ENCODE measurements around the gene ITGA8.
"Not testable (repeated sequence)": the region's sequence is repeated elsewhere in the genome, so short reads cannot be mapped to it uniquely, and the experiment has no call there.

The ITGA8 gene

DNA sequence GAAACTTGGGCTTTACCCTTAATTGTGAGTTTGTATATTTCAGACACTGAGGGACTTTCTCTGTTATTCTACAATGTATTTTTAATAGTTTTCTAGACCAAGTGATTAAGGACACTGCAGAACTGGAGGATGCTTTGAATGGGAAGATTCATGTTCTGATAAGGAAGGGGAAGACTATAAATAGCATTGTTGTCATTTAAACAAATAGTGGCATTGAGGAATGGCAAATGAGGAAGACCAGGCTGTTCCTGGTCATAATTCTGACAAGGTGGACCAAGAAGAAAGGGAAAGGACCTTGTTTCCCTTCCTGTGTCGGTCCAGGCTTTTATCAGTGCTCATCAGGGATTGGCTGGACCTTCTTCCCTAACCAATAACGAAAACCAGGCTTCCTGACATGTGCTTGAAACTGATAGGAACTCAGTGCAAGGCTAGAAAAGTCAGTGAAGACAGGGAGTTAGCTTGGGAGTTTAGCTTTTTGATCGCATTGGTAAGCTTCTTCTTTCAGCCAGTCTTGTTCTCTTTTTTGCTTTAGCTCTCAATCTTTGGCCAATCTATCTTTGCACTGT, 116.2 kb downstream of the ITGA8 start:
- DNase-seq: no peak

DNA sequence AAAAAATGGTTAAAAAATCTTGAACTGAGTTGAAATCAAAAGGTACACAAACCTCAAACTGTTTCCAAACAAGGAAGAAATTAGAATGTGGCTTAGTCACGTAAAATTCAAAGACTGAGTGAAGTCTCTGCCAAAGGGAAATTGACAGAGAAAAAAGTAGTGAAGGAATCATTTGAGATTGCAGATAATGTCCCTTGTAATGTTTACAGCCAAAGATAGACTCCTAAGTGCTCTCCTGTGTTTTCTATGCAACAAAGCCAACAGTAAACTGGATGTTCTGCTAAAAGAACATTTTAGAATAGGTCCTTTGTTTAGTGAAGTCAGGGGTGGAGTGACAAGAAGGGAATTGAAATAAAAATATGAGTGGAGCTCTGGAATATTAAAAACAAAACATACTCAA, 117.9 kb downstream of the ITGA8 start:
- no peak for DNase-seq

DNA sequence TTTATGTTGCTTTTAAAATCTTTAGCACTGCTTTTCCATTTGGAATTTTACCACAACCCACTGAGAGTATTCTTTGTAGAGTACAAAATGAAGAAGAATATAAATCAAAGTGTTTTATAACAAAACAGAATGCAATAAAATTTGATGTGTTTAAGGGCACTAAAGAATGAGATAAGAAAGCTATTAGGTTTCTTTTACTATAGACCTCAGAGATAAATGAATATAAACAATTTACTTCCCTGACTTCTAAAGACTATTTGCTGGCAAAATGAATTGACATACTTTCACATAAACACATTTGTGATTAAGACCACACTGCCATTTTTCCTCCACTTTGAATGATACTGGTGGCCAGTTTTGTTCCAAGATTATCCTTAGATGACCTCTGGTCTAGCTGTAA, 124.5 kb downstream of the ITGA8 start:
- no peak for DNase-seq

DNA sequence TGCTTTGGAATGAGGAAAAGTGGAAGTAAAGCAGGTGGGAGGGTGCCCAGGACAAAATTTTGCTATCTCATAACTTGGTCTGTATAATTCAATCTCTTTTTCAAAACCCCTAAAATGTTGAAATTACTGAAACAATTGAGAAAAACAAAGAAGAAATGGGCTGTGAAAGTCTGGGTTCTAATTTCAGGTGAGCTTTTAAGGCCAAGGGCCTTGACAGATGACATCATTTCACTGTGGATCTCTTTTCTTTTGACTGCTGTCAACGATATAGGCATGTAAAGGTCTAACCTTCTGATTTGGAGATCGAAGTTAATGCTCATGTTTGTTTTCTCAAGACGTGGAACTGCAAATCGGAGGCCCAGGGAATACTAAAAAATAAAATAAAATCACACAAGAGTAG, 127.8 kb downstream of the ITGA8 start:
- no peak for DNase-seq

DNA sequence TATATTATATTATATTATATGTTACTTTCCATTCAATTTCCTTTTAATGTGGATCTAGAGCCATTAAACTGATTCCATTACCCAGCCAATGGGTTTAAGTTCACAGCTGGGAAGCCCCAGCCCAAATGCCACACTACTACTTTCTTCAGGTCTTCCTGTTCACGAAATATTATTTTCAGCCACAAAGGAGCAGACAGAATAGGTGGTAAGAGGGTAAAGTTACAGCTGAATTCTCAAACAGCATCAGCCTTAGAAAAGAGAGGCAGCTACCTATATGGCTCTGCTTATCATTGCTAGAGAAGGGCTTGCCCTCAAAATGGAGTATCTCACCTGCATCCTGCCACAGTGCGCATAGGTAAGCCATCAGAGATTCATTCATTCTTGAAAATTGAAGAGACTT, 128.3 kb downstream of the ITGA8 start:
- DNase-seq: no peak

DNA sequence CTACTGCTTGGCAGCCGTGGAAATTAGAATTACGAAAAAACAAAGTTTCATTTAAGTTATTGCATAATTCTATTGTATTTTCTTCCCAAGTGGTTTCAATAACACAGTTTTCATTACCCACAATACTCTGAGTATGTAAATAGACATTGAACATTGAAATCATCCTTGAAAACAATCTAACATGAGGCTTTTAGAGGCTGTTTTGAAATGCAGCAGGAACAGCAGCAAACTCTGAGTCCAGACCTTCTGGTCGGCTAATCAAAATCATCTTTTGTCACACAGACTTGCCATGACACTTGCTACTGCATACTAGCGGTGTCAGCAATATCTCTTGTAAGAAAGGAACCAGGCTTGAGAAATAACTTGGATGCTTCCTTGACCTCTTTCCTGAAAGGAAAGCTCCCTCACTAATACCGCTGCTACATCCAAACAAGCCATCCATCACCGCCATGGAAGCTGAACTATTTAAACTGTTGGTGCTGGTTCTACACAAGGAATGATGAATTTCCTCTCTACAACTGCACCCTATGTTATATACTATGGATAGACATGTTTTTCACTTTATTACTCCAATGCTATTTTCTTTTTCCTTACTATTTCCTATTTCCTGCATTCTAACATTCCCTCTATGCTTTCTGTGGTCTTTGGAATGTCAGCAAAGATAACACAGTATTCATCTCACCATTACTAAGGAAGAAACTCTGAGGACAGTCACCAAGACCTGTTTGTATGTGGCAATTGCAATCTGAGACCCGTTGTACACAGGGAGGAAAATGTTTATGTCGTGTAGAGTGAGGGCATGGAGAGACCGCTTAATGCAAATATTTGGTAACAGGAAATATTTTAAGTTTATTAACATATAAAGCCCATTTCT, 130.8 kb downstream of the ITGA8 start:
- DNase-seq: no peak

DNA sequence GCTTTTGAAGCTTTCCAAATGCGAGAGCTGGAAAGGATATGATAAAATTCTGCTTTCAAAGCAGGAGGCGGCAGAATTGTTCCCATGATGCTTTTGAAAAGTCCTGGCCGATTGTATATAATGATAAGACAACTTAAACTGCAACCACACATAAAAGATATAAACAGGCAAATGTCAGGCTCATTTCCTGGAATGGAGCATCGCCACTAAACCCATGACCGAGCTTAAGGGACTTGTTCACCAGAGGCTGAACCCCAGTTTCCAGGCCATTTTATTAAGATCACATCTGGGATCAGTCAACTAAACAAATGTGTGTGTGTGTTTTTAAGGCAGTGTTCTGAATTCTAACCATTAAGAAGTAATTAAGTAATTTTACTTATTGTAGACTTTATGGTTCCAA, 131.6 kb downstream of the ITGA8 start:
- DNase-seq: no peak

DNA sequence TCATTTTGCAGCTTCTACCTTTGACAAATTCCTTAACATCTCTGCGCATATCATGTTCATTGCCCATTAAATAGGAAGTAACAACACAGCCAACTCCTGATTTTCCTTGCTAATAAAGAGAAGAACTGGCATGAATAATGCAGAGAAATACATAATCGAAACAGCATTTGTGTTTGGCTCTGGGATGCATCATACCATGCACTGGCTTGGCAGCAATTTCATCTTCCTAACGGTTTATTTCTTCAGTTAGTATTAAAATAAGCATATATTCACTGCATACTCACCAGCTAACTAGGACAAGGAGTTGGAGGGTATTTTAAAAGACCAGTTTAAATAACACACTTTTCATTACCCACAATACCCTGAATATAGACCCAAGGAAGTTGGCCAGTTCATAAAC, 132.5 kb downstream of the ITGA8 start:
- DNase-seq: no peak

DNA sequence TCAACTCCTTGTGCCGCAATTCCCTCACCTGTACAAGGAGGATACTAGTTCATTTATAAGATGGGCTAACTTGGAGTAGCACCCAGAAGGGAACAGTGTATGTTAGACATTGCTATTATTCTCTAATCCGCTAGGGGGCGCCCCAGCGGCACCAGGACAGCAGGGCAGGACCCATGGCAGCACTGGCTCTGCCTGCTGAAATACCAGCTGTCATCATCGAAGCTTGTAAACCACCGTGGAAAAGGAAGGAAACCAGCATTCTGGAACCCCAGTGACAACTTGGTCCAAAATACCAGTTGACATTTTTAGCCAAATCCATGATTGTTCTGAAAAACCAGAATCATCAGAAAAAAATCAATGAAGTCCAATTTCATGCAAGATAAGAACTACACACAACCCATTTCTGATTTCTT, 134.4 kb downstream of the ITGA8 start:
- no peak for DNase-seq

DNA sequence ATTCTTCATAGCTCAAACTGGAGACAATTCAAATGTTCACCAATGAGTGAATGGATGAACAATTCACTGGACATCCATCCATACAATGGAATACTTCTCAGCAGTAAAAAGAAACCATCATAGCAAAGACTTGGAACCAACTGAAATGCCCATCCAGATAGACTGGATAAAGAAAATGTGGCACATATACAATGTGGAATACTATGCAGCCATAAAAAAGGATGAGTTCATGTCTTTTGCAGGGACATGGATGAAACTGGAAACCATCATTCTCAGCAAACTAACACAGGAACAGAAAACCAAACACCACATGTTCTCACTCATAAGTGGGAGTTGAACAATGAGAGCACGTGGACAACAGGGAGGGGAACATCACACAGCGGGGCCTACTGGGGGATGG, 136.8 kb downstream of the ITGA8 start:
- DNase-seq: not testable (repeated sequence)

DNA sequence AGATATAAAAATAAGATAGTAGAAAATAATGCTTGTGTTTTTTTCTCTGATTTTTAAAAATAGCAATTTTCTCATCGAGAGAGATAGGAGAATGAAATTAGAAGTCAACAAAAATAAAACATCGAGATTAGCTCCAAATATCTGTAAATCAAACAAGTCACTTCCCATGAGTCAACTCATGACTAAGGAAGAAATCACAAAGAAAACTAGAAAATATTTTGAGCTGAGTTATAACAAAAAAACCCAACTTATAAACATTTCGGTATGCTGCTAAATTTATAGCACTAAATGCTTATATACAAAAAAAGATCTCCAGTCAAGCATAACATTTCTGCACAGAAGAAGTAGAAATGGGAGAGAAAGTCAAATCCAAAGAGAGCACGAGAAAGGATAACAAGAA, 140.1 kb downstream of the ITGA8 start:
- no peak for DNase-seq

DNA sequence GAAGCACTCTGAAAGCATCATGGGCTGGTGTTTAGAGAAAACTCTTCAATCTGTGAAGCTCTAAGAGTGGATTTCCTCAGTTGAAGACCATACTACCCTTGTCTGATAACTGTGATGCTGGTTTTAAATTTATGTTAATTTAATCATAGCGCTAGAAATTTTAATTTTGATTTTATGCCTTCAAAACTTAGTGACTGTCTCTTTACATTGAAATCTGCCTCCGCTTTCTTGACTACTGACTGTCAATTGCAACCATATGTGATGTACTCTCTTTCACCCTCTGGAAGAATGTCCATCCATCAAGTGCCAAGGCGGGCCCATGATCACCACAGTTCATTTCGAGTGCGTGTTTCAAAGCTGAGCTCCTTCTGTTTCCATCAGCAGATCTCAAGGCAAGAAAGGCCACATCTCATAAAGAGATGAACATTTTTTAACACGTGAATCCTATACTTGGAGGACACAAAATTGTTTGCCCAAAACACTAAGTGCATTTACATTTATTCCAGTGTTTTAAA, 147.1 kb downstream of the ITGA8 start:
- DNase-seq: no peak

DNA sequence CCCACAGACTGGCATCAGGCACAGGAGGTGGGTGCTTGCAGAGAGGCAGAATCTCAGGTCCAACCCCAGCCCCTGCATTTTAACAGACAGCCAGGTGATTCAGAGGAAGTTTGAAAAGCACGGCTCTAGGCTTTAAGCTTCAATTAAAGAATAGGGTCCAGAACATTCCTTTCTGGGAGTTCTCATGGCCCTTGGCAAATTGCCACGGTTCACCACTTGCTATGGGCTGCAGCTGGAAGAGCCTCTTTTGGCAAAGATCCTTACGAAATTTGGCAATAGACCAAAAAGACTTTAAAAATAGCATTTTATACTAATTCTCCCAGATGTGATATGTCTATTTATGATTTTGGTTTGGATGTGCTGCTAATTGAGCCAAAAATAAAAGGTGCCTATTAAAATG, 148.1 kb downstream of the ITGA8 start:
- DNase-seq: no peak

DNA sequence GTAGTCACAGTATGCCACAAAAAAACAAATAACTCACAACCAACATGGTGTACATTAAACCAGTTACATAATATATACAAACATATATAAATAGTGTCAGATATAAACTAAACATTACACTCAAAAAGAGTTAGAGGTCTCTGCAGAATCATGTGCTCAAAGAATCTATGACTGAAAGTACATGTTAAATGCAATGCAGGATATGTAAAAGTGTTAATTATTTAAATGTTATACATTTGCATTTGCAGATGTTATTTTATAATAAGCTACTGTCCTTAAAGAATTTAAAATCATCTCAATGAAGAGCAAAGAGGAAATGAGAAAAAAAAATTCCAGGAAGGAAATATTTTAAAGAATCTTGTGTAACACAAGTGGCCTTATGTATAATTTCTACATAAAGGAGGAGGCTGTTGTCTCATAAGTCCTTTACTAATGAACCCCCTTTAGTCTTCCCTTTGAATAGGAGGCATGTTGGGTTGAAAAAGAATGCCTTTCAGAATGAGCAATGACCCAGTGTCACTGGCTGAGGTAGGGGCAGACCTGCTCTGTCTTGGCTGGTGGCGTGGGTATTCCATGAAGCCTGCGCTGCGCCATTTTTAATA, 148.9 kb downstream of the ITGA8 start:
- DNase-seq: no peak

DNA sequence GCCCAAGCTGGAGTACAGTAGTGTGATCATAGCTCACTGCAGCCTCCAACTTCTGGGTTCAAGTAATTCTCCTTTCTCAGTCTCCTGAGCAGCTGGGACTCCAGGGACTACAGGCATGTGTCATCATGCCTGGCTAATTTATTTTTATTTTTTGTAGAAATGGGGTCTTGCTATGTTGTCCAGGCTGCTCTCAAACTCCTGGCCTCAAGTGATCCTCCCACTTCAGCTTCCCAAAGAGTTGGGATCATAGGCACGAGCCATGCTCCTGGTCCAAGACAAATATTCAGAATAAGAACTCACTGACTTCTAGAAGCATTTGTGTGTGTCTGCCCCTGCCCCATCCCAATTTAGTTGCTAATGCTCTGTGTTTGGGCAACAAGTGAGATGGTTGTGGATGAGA, 151.8 kb downstream of the ITGA8 start:
- no peak for DNase-seq

DNA sequence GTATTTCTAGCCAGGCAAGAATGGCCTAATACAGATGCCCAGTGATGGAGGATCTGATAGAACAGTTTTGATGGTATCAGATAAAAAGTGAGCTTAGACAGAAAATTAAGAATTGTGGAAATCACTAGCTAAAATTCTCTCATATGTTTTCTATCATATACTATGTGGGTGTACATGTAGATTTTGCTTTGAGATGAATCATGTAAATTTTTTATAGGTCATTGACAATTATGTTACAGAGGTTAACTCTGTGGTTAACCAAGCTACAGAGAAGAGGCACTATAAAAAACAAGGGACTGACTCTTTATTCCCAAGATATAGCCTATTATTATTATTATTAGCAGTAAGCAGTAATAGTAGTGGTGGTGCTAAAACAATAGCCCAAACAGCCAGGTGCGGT, 156.5 kb downstream of the ITGA8 start:
- no peak for DNase-seq

DNA sequence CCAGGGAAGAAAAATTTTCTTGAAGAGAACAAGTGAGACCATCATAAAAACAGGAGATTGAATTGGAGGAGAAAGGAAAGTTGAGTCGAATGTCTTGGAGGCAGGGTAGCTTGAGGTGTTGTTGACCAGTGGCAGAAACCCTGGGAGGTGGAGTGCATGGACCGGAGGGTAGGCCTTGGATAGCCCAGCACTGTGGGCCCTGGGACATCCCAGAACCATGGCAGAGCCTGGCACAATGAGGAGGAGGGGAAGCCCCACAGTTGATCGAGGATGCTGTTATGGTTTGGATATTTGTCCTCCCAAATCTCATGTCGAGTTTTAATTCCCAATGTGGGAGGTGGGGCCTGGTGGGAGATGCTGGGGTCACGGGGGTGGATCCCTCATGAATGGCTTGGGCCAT, 157.1 kb downstream of the ITGA8 start:
- no peak for DNase-seq

DNA sequence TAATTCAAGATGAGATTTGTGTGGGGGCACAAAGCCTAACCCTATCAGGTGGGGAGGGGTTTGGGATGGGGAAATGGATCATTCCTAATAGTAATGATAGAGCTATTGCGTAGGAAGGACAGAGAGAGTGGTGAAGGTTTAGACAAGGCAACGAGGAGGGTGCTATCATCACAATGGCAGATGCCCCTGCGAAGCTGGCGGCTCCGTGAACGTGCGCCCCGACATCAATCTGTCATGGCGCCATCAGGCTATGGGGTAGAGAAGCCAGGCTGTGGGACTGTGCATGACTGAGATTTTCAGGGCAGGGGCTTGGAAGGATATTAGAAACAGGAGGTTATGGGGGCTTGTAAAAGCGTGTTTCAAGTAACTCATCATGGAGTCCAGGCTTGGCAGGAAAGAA, 157.6 kb downstream of the ITGA8 start:
- DNase-seq: no peak

DNA sequence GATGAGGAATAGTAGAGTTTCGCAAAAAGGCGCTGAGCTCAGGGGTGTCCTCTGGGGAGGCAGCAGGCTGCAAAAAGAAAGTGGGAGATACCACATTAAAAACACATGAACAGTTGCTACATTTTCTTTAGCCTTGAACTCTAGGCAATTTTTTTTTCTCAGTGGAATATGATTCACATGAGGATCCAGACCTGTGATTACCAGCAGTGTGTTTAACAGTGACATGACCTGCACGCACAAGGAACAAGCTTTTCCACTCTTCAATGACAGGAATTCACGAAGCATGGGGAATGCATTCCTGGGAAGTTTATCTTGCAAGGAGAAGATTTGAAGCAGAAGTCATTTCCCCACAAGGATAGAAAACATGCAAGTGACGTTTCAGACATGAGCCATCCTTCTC, 161.6 kb downstream of the ITGA8 start:
- DNase-seq: no peak

DNA sequence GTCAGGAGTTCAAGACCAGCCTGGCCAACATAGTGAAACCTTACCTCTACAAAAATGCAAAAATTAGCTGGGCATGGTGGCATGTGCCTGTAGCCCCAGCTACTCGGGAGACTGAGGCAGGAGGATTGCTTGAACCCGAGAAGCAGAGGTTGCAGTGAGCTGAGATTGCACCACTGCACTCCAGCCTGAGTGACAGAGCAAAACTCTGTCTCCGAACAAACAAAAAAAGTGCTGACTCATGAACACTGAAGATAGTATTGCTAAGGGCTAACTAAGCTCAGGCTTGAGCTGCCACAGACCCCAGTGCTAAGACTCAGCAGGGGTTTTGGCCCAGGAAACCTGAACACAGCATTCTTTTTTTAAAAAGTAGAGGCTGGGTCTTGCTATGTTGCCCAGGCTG, 162.6 kb downstream of the ITGA8 start:
- DNase-seq: not testable (repeated sequence)

DNA sequence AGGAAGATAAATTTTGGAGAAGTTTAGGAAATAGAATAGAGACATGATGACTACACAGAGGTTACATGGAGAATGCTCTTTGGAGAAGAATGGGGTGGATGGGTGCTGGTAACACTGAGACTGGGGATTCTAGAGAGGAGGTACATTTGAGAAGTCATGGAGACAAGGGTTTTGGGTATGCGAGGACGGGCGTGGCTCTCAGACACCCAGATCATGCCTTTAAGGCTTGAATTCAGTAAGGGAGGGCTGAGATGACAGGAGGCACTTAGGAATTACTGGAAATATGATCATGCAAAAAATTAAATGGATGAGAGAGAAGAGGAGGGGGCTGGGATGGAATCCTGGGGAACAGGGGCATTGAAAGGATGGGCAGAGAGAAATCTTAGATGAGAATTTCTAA, 168.8 kb downstream of the ITGA8 start:
- DNase-seq: no peak

DNA sequence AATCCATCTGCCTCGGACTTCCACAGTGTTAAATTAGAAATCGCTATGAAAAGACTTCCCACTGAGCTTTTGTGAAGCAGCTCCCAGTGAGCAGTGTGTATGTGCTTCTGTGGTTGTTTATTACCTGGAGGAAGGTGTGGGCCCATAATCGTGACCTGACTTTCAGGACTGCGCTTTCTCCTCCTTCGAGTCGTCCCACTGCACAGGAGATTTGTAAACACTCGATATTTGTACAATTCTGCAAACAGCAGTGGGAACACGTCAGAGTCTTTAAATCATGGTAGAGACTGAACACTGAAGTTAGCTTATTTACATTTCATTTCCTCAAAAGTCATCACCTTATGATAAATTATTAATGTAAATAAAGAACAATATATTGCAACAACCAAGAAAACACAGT, 171.4 kb downstream of the ITGA8 start:
- DNase-seq: no peak

DNA sequence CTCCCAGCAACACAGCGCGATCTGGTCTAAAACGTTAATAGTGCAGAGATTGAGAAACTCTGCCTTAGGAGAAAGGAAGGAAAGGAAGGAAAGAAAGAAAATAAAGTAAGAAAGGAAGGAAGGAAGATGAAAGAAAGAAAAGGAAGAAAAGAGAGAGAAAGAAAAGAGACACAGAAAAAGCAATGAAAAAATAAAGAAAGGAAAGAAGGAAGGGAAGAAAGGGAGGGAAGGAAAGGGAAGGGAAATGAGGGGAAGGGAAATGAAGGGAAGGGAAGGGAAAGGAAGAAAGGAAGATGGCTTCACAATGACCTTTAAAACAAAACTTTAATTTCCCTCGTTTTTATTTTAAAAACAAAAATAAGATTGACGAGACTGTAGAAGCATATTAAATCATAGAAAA, 173.1 kb downstream of the ITGA8 start:
- DNase-seq: no peak

DNA sequence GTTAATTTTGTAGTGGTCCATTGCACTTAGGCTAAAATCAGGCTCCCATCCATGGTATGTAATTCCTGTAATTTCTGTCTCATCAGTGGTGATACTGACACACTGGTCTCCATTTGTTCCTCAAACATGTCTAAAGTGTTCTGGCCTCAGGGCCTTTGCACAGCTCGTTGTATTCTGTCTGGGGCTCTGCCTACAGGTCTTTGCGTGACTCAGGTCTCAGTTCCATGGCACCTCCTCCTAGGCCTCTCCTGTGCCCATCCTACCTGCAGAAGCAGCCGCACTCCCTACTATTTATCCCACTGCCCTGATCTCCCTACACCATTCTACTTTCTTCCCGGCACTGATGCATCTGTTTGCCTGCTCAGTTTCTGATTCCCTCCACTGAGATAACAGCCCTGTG, 173.8 kb downstream of the ITGA8 start:
- no peak for DNase-seq

Measured in cortex of kidney (tissue), 1 donor.